GM21515 (cell line): ENCODE measurements around the gene PODXL2.

Experiments
- ATAC-seq: cut with Tn5 transposase; IDR thresholded peaks from one replicate; pipeline ENCODE4 v1.9.1; 2021; ENCODE audit not compliant: unreplicated experiment

The PODXL2 gene

DNA sequence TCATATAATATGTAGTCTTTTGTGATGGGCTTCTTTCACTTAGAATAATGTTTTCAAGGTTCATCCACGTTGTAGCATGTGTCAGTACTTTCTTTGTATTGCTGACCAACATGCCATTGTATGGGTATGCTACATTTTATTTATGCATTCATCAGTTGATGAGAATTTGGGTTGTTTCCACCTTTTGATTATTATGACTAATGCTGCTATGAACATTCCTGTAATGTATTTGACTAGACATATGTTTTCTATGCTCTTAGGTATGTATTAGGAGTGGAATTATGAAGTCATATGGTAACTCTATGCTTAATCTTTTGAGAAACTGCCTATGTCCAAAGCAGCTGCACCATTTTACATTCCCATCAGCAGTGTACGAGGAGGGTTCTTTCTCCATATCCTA is 3.2 kb upstream of the PODXL2 start:
- no peak for ATAC-seq

DNA sequence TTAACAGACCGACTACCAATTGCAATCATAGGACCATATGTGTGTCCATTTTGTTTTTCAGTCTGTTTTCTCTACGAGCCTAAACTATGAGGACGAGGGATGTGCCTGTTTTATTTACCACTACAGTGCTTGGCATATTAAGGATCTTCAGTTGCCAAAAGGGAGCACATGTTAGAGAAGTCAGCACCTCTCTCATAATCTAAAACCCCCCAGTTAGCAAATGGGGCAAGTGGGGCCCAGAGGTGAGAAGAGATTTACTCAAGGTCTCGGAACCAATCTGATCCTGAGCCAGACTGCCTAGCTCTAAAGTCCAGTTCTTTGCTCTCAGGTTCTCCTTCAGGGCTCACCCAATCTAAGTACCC is 578 bp upstream of the PODXL2 start:
- ATAC-seq: no peak

DNA sequence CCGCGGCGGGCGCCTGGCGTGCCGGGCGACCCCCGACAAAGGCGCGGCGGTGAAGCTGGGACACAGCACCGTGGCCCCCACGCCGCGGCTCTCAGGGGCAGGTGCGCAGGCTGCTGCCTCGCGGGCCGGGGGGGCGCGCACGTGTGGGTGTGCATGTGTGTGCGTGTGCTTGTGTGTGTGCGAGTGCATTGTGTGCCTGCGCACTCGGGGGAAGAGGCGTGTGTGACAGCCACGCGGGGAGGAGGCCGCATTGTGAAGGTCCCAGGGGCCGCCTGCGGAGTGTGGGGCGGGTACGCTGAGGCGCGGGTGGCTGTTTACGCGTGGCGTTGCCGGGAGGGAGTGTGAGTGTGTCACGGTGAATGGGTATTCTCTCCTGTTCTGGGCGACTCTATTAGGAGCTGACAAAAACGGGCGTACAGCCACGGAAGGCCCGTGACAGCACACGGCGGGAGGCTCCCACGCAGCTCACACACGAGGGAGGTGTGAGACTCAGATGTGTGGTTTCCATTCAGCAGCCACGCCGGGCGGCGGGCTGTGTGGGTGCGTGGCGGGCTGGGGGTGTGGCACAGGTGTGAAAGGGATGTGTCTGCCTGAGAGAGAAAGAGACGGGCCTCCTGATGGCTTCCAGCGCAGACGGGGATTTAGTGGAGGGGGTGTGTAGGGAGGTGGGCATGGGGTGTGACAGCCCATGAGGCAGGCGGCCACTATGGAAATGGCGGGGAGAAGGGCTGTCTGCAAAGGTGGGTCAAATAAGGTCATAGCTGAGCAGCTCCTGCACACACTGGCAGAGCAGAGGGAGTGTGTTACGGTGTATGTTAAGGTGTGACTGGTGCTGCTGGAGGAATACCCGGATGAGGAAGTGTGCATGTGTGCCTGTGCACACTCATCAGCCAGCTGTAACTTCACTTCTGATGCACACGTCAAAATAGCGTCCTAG is 750 bp downstream of the PODXL2 start:
- no peak for ATAC-seq

DNA sequence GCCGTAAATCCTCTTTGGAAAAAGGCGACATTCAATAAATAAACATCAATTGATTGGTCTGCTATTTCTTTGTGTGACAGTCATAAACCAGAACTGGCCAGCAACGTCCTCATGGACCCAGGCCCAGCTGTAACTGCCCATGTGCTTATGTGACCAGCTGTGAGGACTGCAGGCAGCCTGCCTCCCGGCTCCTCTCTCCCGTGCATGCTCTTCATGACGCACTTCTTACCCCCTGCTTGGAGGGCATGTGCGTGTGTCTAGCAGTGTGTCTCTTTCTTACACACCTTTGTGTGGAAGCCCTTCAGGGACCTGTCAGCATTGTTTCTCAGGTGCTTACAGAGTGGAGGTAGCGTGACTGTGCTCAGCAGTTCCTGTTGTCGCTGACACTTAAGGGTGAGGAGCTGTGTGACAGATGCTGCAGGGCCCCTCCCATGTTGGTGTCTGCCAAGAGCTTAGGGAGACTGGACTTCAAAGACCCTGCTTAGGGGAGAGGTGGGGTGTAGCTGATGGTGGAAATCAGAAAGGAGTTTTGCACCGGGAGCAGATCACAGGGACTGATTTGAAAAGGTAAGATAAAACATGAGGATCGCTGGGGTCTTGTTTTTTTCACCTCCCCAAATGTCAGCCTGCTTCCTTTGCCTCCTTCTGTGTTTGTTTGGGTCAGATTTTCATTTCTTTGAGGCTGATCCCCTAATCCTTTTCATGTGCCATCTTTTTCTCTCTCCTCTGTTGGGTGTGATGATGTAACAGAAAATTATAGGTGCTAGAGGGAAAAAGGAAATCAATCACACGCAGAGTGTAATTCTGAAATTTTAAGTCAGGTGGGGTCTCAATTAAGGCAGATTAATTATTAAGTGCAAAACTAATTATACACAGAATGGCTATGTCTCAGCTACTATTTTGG is 2.1 kb downstream of the PODXL2 start:
- no peak for ATAC-seq

DNA sequence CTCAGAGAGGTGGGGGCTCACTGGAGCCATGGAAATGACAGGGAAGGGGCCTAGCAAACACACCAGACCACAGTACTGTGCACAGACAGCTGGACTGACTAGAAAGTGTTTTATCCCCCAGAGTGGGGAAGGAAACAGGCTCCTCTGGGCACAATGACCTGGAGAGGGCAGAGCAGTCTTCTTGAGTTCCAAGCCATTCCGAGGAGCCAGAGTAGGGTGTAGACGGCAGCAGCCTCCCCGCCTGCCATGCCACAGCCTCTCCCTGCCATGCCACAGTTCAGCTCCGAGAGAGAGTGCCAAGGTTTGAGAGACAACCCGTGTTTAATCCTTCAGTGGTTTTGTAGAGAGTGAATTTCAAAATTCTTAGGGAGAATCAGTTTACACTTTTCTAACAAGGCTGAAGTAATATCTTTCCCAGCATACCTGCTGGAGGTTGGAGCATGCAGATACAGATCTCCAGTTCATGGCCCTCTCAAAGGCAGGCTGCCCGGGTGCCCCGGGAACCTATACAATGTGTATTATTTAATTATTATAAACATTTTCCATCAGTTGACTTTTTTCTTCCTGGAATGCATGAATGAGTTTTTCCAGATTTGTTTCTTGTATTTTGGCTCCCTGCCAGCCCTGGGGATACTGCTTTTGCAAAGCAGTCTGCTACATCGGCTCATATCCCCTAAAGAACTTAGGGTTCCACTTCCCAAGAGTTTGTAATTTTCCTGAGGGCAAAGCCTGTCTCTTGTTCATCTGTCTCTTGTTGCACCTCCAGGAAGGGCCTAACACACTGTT is 3.2 kb downstream of the PODXL2 start:
- ATAC-seq: no peak

DNA sequence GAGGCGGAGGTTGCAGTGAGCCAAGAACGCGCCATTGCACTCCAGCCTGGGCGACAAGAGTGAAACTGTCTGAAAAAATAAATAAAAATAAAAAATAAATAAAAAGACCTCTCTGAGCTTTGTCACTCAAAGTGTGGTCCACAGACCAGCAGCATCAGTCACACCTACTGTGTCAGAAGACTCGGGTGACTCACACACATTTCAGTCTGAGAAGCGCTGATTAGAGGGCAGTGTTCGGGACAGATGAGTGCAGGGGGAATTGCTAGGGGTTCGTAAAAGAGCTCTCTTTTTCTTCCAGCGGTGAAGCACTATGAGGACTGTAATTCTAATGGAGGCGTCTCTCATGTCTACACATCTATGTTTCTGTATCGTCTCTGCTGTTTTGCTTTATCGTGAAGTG is 5.7 kb downstream of the PODXL2 start:
- ATAC-seq: no peak

DNA sequence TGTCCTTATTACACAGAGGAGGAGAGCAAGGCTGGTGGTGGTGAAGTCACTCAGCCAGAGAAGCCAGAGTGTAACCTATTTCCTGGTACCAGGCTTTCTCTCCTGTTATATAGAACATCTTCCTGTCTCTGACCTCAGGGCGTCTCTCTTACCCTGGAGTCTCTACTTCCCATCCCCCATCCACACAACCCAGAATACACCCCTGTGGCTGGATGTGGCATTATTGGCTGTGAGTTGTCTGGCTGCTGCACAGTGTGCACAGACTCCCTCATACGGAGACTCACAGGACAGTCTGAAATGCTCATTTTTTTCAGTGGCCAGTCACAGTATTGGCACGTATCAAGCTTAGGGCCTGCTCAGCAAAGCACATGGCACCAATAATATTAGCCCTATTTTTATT is 8.6 kb downstream of the PODXL2 start:
- ATAC-seq: no peak

DNA sequence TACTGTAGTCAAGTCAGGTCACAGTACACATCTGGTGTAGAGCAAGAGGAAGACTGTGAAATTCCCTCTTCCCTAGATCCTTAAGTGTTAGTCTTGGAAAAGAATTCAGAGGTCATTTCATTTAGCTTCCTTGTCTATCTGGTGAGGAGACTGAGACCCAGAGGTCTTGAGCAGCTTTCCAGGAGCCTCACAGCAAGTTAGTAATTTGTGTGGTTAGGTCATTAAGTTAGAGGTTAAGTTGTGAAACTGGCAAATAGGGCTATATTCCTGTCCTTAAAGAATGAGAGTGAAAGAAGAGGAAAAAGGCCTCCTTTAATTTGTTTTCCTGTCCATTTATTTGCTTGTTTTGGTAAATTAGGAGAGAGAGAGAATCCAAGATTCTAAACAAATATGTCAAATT is 9.0 kb downstream of the PODXL2 start:
- ATAC-seq: no peak

DNA sequence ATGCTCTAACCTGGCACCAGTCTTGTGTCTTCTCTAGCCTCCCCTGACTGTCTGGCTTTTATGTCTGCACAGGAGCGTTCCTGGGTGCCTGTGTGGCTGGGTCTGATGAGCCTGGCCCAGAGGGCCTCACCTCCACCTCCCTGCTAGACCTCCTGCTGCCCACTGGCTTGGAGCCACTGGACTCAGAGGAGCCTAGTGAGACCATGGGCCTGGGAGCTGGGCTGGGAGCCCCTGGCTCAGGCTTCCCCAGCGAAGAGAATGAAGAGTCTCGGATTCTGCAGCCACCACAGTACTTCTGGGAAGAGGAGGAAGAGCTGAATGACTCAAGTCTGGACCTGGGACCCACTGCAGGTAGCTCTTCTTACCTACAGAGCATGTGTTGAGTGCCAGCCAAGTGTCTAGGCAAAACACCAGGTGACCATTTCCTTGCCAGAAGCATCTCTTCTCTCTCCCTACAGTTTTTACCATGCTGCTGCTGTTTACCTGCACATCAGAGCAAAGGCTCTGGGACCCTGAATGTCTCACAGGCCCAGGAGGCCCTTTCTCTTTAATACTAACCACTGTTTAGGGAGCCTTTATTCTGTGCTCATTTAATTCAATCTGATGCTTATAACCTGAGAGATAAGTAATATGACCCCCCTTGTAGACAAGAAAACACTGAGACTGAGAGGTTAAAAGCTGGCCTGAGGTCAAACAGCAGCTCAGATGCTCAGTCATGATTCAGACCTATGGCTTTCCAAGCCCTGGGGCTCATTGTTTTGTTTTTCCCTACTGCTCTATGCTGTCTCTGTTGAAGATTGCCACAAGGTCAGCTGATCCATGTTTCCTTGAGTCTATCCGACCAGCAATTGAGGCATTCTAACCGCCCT is 10.4 kb downstream of the PODXL2 start:
- no peak for ATAC-seq

DNA sequence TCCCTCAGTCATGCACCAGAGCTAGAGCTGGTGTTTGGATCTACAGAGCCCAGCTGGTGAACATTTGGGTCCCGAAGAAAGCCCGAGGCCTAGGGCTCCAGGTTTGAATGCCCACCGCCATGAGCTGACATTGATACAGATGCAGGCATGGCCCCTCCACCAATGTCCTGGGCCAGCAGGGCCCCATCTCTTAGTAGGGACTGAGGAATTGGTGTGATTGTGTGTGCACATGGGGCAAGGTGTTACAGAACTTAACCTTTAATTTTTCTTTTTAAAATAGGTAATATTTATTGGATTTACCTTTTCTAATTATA is 11.0 kb downstream of the PODXL2 start:
- ATAC-seq: no peak

DNA sequence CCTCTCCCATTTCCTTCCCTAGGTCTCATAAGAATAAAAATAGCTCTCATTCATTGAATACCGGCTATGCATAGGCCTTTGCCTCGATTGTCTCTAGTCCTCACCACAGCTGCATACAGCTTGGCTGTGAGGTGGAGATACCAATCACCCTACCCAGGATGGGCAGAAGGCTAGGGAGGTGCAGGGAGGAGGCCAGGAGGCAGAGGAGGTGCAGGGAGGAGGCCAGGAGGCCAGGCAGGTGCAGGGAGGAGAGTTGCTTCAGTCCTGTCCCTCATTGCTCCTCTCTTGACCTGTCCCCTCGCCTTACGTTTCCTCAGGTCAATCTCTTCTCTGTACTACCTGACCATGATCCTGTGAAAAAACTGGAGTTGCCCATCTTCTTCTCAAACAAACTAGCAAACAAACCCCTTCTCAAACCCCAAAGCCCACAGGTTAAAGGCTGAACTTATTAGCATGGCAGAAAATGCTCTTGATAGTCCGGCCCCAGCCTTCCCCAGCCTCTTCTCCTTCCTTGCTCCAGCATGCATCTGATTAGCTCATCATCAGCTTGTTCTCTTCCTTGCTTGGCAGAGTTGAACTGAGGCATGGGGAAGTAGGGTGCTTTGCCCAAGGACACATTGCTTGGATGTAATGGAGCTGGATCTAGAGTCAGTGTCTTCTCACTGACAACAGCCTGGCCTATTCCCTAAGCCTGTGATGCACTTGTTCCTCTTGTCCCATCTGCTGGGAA is 15.8 kb downstream of the PODXL2 start:
- ATAC-seq: no peak

DNA sequence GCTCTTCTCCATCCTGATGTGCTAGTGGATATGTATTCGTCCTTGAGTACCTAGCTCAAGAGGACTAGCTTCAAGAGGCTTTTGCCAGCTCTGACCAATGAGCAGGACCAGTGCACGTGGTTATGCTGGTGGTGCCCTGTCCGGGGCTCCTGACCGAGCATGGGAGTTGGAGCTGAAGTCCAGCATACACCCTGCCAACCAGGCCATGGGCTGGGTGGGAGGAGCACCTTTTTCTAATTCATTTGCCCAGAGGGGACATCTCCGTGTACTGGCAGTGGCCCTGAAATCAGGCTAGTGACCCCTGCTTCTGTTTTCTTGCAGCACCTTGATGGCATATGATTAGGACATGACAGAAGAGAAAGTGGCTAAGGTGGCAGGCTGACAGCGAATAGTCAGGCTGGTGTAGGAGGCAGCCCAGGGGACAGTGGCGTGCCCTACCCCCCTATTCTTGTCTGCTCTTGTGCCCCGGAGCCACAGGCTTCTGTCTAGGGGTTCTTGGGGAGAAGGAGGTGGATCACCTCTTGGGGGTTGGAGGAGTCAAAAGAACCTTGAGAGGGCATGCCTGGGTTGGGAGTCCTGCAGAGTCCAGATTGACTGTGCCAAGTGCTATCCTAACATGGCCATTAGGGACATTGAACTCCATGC is 16.5 kb downstream of the PODXL2 start:
- ATAC-seq: no peak

DNA sequence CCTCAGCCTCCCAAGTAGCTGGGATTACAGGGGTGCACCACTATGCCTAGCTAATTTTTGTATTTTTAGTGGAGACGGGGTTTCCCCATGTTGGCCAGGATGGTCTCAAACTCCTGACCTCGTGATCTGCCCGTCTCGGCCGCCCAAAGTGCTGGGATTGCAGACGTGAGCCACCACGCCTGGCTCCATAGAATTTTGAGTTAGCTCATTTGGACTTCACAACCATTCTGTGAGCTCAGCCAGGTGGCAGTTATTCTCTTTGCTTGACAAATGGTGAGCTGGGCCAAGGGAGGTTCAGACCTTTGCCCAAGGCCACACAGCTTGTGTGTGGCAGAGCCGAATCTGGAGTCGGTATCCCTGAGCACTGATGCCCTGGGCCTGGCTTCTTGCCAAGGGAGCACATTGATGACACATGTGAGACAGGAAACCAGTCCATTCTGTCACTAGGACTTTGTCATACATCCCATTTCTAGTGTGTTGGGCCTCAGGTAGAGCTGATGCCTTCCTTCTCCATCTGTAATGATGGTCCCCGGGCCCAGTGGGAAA is 17.6 kb downstream of the PODXL2 start:
- no peak for ATAC-seq

DNA sequence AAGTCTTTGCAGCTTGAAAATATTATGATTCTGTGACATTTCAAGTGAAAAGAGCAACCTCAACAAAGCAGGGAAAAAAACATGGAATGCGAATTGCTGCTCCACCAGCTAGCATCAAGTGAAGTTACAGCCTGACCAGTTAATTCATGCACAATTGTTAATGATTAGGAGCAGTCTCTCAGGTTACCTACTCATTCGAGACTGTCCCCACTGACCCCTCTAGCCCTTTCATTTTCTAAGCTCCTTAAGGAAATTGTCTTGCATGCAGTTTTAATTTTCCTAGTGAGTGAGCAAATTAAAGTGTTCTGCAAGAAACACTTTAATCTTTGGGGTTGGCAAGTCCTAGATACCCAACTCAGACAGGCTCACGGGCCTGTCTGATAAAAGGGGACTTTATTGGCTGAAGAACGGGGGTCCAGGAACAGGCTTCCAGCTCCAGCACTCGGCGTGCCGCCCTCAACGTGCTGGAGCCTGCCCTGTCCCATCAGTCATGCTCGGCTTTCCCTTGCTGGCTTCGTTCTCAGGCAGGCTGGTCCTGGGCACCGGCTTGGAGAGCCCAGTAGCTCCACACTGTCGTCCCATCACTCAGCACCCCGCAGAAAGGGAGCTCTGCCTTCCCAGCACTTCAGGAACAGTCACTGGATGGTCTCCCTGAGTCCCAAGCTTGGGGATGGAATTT is 18.3 kb downstream of the PODXL2 start:
- ATAC-seq: no peak

DNA sequence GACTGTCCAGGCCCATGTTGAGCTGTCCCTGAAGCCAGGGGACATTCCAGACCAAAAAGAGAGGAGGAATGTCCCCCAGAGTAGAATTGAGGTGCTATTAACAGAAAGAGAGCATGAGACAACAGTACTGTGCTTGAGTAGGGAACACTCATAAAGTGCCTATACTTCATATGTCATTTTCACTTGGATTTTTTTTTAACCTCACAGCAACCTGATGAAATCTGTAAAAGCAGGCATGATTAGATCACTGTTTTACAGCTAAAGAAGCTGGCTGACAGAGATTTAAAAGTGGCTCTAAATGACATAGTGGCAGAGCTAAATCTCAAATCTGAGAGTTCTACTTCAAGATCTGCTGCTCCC is 18.8 kb downstream of the PODXL2 start:
- ATAC-seq: no peak

DNA sequence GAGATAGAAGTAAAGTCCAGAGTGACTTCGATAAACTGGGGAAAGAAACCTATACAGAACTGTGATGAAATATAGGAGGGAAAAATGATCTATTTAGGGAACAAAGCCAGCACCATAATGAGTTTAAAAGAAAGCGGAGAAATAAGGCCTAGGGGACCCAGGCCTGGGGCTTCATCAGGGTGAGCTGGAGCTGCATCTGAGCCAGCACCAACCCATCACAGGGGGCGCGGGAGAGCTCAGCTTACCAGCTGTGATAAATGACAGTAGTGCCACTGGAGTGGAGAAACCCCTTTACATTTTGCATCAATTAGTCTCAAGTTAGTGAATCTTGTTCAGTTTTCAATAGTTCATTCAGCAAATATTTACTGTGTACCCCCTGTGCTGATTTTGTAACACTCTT is 21.3 kb downstream of the PODXL2 start:
- no peak for ATAC-seq

DNA sequence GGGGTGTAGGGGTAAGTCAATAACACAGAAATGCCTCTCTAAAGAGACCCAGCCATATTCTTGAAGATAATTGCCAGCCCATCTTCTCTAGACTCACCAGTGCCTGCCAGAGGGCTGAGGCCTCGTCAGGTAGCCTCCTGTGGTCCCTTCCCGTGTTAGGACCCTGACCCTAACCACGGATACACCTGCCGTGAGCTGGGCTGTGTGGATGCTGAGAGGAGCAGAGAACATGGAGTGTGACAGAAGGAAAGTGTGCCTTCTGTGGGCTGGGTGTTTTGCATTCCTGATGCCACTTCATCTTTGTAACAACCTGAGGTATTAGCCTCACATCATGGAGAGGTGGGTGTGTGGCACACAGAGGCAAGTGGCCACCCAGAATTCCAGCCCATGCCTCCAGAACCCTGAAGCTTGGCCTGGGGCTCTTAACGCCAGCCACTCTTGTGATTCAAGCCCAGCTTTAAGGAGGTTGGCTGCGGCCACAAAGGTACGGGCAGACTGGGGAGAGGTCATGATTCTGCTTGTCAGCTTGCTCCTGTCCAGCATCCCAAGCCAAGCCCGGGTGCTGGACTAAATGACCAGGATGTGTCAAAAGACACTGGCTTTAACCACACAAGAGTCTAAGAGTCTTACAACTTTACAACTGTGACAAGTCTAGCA is 22.7 kb downstream of the PODXL2 start:
- no peak for ATAC-seq
